ENCODE measurements around the gene GADL1. TPM values are rescaled to one million over a fixed set of nuclear protein-coding genes. Genes with fewer than 3 reads are reported as not detected.

Gene GADL1
- total RNA-seq, 1 experiment from 2014 or later = not detected

DNA sequence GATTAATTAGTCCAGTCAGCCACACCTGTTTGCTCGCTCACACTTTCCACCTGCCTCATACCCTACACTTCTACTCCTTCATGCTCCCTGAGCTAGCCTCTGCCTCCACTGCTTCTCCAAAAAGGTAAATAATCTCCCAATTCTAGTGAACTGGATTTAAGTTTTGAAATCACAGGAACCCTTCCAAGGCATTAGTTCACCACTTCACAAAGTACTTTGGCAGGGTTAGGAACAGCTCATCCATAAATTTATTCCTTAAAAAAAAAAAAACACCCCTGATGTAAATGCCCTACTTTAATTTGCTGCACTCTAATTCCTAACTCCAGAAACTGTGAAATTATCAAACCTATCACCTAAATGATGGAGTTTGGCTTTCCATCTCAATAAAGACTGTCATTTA is 58.3 kb downstream of the GADL1 start:
- CTCF ChIA-PET = no interaction called here
- intact Hi-C loops (cut with micrococcal nuclease; ENCODE audit: unreplicated experiment) = no loop called here
- Histone ChIP-seq H3K27ac (no peak overlapping the region), H3K9me3 (ENCODE audit: insufficient read depth, low read depth) (no peaks in the 10 kb centered on the region), H3K79me2 (ENCODE audit: low read depth) (no peaks in the 10 kb centered on the region), H3F3A (ENCODE audit: insufficient read depth, low read depth) (no peaks in the 10 kb centered on the region), H3K4me2 (no peak overlapping the region), H2AFZ (no peak overlapping the region), H3K9me2 (ENCODE audit: insufficient read depth) (no peaks in the 10 kb centered on the region), H3K36me3 (ENCODE audit: low read depth) (no peaks in the 10 kb centered on the region), H4K20me1 (ENCODE audit: insufficient read depth) (no peaks in the 10 kb centered on the region), H3K4me3 (no peak overlapping the region), H3K27me3 (ENCODE audit: insufficient read depth, low read depth) (no peaks in the 10 kb centered on the region), H3K4me1 (replicated peaks; ENCODE audit: insufficient read depth) (no peaks in the 10 kb centered on the region)
- POLR2A ChIA-PET (ENCODE audit: unreplicated experiment) = no interaction called here
- DNase-seq = no peak
- TF ChIP-seq, protein P1, sequence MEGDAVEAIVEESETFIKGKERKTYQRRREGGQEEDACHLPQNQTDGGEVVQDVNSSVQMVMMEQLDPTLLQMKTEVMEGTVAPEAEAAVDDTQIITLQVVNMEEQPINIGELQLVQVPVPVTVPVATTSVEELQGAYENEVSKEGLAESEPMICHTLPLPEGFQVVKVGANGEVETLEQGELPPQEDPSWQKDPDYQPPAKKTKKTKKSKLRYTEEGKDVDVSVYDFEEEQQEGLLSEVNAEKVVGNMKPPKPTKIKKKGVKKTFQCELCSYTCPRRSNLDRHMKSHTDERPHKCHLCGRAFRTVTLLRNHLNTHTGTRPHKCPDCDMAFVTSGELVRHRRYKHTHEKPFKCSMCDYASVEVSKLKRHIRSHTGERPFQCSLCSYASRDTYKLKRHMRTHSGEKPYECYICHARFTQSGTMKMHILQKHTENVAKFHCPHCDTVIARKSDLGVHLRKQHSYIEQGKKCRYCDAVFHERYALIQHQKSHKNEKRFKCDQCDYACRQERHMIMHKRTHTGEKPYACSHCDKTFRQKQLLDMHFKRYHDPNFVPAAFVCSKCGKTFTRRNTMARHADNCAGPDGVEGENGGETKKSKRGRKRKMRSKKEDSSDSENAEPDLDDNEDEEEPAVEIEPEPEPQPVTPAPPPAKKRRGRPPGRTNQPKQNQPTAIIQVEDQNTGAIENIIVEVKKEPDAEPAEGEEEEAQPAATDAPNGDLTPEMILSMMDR (conservative IDR thresholded peaks at IDR 0.05) = no peak
- no peak for TF ChIP-seq EZH2 (IDR thresholded peaks at IDR 0.05; ENCODE audit: low read depth)
- BruUV-seq (replicated peaks) = no TSS peak

- H3K4me1 ChIP-seq (replicated peaks; ENCODE audit: insufficient read depth) = no peaks in the 10 kb centered on the region
- no TSS peak for BruUV-seq (replicated peaks)
- no peaks in the 10 kb centered on the region for H3K9me2 ChIP-seq (ENCODE audit: insufficient read depth)
- CTCF ChIA-PET = no interaction called here
- H3K4me2 ChIP-seq = no peak overlapping the region
- TF ChIP-seq EZH2 (IDR thresholded peaks at IDR 0.05; ENCODE audit: low read depth) = no peak
- TF ChIP-seq, protein P1 (conservative IDR thresholded peaks at IDR 0.05) = no peak
- no peak overlapping the region for H3K27ac ChIP-seq
- H2AFZ ChIP-seq = no peak overlapping the region
- DNase-seq = no peak
- no peaks in the 10 kb centered on the region for H3K27me3 ChIP-seq (ENCODE audit: insufficient read depth, low read depth)
- no peaks in the 10 kb centered on the region for H3F3A ChIP-seq (ENCODE audit: insufficient read depth, low read depth)
- H3K9me3 ChIP-seq (ENCODE audit: insufficient read depth, low read depth) = no peaks in the 10 kb centered on the region
- intact Hi-C loops (cut with micrococcal nuclease; ENCODE audit: unreplicated experiment) = no loop called here
- H3K36me3 ChIP-seq (ENCODE audit: low read depth) = no peaks in the 10 kb centered on the region
- no peaks in the 10 kb centered on the region for H3K79me2 ChIP-seq (ENCODE audit: low read depth)
- POLR2A ChIA-PET (ENCODE audit: unreplicated experiment) = no interaction called here
- H4K20me1 ChIP-seq (ENCODE audit: insufficient read depth) = no peaks in the 10 kb centered on the region
- no peak overlapping the region for H3K4me3 ChIP-seq
Observed at GRCh38 chr3:30835667-30836066, 58.8 kb downstream of the GADL1 start.

DNA sequence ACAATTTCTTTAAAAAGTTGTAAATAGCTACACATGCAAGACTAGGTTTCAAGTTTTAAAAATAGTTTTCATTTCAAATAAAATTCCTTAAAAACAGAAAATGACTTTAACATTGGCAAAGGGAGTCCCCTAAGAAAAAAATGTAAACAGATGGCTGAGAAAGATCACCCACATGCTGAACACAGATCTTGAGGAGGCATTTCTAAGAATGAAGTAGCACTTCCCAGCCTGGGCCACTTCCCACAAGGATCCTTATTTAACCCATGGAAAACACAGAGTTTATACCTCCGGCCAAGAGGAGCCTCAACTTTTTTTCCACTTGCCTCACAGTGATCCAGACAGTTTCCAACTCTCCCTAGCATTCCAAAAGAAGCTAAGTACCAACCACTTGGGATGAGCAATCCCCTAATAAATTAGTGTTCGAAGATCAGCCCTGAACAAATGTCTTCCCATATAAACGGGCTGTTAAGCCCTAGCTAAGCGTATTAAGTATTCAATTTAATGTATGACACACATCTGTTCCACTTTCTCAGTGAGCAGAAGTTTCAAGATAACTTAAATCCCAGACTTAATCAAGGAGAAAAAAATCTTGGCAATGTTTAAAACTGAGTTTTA is 61.4 kb downstream of the GADL1 start:
- POLR2A ChIA-PET (ENCODE audit: unreplicated experiment) = no interaction called here
- Histone ChIP-seq H3K9me3 (ENCODE audit: insufficient read depth, low read depth) (no peaks in the 10 kb centered on the region), H3K4me3 (no peak overlapping the region), H4K20me1 (ENCODE audit: insufficient read depth) (no peaks in the 10 kb centered on the region), H3K4me1 (replicated peaks; ENCODE audit: insufficient read depth) (no peaks in the 10 kb centered on the region), H3F3A (ENCODE audit: insufficient read depth, low read depth) (no peaks in the 10 kb centered on the region), H3K36me3 (ENCODE audit: low read depth) (no peaks in the 10 kb centered on the region), H3K79me2 (ENCODE audit: low read depth) (no peaks in the 10 kb centered on the region), H3K4me2 (no peak overlapping the region), H3K27ac (no peak overlapping the region), H2AFZ (no peak overlapping the region), H3K9me2 (ENCODE audit: insufficient read depth) (no peaks in the 10 kb centered on the region), H3K27me3 (ENCODE audit: insufficient read depth, low read depth) (no peaks in the 10 kb centered on the region)
- no peak for DNase-seq
- intact Hi-C loops (cut with micrococcal nuclease; ENCODE audit: unreplicated experiment) = no loop called here
- CTCF ChIA-PET = no interaction called here
- no TSS peak for BruUV-seq (replicated peaks)
- TF ChIP-seq EZH2 (IDR thresholded peaks at IDR 0.05; ENCODE audit: low read depth) = no peak
- TF ChIP-seq, protein P1 (conservative IDR thresholded peaks at IDR 0.05) = no peak

Data from PC-9 (cell line).